HCT116 (cell line): Measurements from ENCODE around the gene CIZ1. TPM values are rescaled to one million over a fixed set of nuclear protein-coding genes. Genes with fewer than 3 reads are reported as not detected.
"Not testable (repeated sequence)": the region's sequence is repeated elsewhere in the genome, so short reads cannot be mapped to it uniquely, and the experiment has no call there.

ENCODE experiments used
- ATAC-seq: fragments of 200-7000 bp; cut with Tn5 transposase; 2 replicates; pipeline ENCODE4 v1.9.1; 2020; ENCODE audit warnings: mild to moderate bottlenecking, moderate library complexity
- BruUV-seq: library from RNA; stranded (reverse); fragments of 400-500 nt; replicated peaks from 2 replicates; lab custom pipeline; 2021; lab: Mats Ljungman, UMichigan
- CTCF ChIA-PET: fragments of 300-600 bp; sonication (Branson Sonifier 250); formaldehyde crosslinking; loops from one replicate; lab custom pipeline; 2021; ENCODE audit warnings: antibody characterized with exemption; lab: Charles Lee
- POLR2A ChIA-PET: fragments of 300-600, 350-600 bp; sonication (Branson Sonifier 250); formaldehyde crosslinking; loops from one replicate; lab custom pipeline; 2021; ENCODE audit warnings: antibody characterized with exemption; lab: Charles Lee
- RAD21 ChIA-PET, 2 experiments: fragments of 300-600 bp; sonication (Branson Sonifier 250); formaldehyde crosslinking; loops; one replicate each; lab custom pipeline; 2023; ENCODE audit warnings: low total read pairs in 2 of 2; ENCODE audit not compliant: uncharacterized antibody in 2 of 2, unreplicated experiment in 2 of 2, low non-redundant PET in 1 of 2; lab: Charles Lee
- DNase-seq: peaks from one replicate; pipeline ENCODE4 v3.0.0-alpha.2; 2010; ENCODE audit warnings: low read depth, low spot score
- H2AFZ ChIP-seq: fragments of 200-600 bp; shearing (Covaris generic), sonication (generic); 2 replicates; pipeline ENCODE4 v1.6.1; 2017; ENCODE audit warnings: low read depth, mixed run types, mixed read lengths, antibody characterized with exemption, low read length; ENCODE audit not compliant: poor library complexity, severe bottlenecking
- H3K27ac ChIP-seq: 2 replicates; pipeline ENCODE4 v1.5.1; 2012; ENCODE audit warnings: low read depth, low read length
- H3K27me3 ChIP-seq: fragments of 200-600 bp; sonication (generic); 2 replicates; pipeline ENCODE4 v1.6.1; 2016; ENCODE audit warnings: mixed run types, low read length, mixed read lengths; ENCODE audit not compliant: insufficient read depth
- H3K36me3 ChIP-seq, 2 experiments: fragments of 200-500 bp in 1 of 2; fragments of 200-600 bp in 1 of 2; sonication (Bioruptor generic) in 1 of 2; sonication (generic) in 1 of 2; 2 replicates each; pipeline versions ENCODE4 v1.5.1 to v1.6.1; 2014 to 2016; ENCODE audit warnings: low read length in 2 of 2, inconsistent platforms in 1 of 2, mixed read lengths in 1 of 2, mixed run types in 1 of 2; ENCODE audit not compliant: insufficient read depth in 2 of 2, control insufficient read depth in 1 of 2
- H3K4me1 ChIP-seq, 2 experiments: fragments of 200-600 bp in 1 of 2; sonication (generic) in 1 of 2; 2 replicates each; pipeline versions ENCODE4 v1.5.1 to v1.6.1; 2012 to 2017; ENCODE audit warnings: low read length in 2 of 2, inconsistent platforms in 1 of 2, mild to moderate bottlenecking in 1 of 2, mixed read lengths in 1 of 2, mixed run types in 1 of 2, moderate library complexity in 1 of 2; ENCODE audit not compliant: insufficient read depth in 2 of 2, control insufficient read depth in 1 of 2
- H3K4me2 ChIP-seq: fragments of 200-600 bp; sonication (generic); 2 replicates; pipeline ENCODE4 v1.6.1; 2017; ENCODE audit warnings: mixed run types, low read length, mixed read lengths
- H3K4me3 ChIP-seq, 2 experiments: fragments of 200-600 bp in 1 of 2; sonication (generic) in 1 of 2; replicated peaks in 1 of 2; 2 replicates each; pipeline ENCODE4 v1.5.1; 2011 to 2016; ENCODE audit warnings: low read length in 2 of 2, control low read depth in 1 of 2, low read depth in 1 of 2, mild to moderate bottlenecking in 1 of 2, mixed read lengths in 1 of 2, mixed run types in 1 of 2
- H3K79me2 ChIP-seq: fragments of 200-600 bp; sonication (generic); 2 replicates; pipeline ENCODE4 v1.6.1; 2017; ENCODE audit warnings: mild to moderate bottlenecking, mixed run types, low read length, moderate library complexity, mixed read lengths; ENCODE audit not compliant: insufficient read depth
- H3K9ac ChIP-seq: fragments of 200-600 bp; sonication (generic); 2 replicates; pipeline ENCODE4 v1.6.1; 2016; ENCODE audit warnings: low read length, mixed read lengths
- H3K9me2 ChIP-seq: fragments of 200-600 bp; sonication (generic), shearing (Covaris generic); 2 replicates; pipeline ENCODE4 v1.6.1; 2017; ENCODE audit warnings: mixed run types, mild to moderate bottlenecking, moderate library complexity; ENCODE audit not compliant: insufficient read depth
- H3K9me3 ChIP-seq, 2 experiments: fragments of 200-500 bp in 1 of 2; fragments of 200-600 bp in 1 of 2; sonication (Bioruptor generic) in 1 of 2; sonication (generic) in 1 of 2; 2 replicates each; pipeline ENCODE4 v1.6.1; 2014 to 2017; ENCODE audit warnings: low read length in 2 of 2, mixed read lengths in 2 of 2, inconsistent platforms in 1 of 2, low read depth in 1 of 2, mild to moderate bottlenecking in 1 of 2, mixed run types in 1 of 2, moderate library complexity in 1 of 2; ENCODE audit not compliant: control insufficient read depth in 1 of 2, insufficient read depth in 1 of 2
- H4K20me1 ChIP-seq: fragments of 200-600 bp; sonication (generic), shearing (Covaris generic); 2 replicates; pipeline ENCODE4 v1.6.1; 2017; ENCODE audit warnings: mixed run types, mild to moderate bottlenecking, moderate library complexity; ENCODE audit not compliant: insufficient read depth
- EGR1 ChIP-seq: IDR thresholded peaks from 2 replicates; pipeline ENCODE4 v1.6.1; 2012; ENCODE audit warnings: low read depth
- ELF1 ChIP-seq: IDR thresholded peaks from 2 replicates; pipeline ENCODE4 v1.6.1; 2012; ENCODE audit warnings: low read depth, borderline replicate concordance
- EZH2 ChIP-seq: fragments of 200-600 bp; sonication (generic); IDR thresholded peaks from 2 replicates; pipeline ENCODE4 v1.6.1; 2017; ENCODE audit warnings: antibody characterized with exemption, mixed run types
- JUND ChIP-seq: IDR thresholded peaks from 2 replicates; pipeline ENCODE4 v1.6.1; 2012
- POLR2AphosphoS5 ChIP-seq: IDR thresholded peaks from 2 replicates; pipeline ENCODE4 v1.6.1; 2011; ENCODE audit warnings: mild to moderate bottlenecking, low read depth, low read length, moderate library complexity
- RAD21 ChIP-seq: IDR thresholded peaks from 2 replicates; pipeline ENCODE4 v1.6.1; 2012; ENCODE audit warnings: low read depth, mild to moderate bottlenecking
- SIN3A ChIP-seq: IDR thresholded peaks from 2 replicates; pipeline ENCODE4 v1.6.1; 2012; ENCODE audit warnings: low read depth
- SP1 ChIP-seq: IDR thresholded peaks from 2 replicates; pipeline ENCODE4 v1.6.1; 2012; ENCODE audit warnings: low read depth
- TCF7L2 ChIP-seq: IDR thresholded peaks from 2 replicates; pipeline ENCODE4 v1.7.0; 2011; ENCODE audit warnings: borderline replicate concordance, inconsistent platforms; ENCODE audit not compliant: insufficient read depth, insufficient read length; ENCODE audit errors: extremely low read depth
- ZFX ChIP-seq: fragments of 450-650 bp; IDR thresholded peaks from 2 replicates; pipeline ENCODE4 v1.6.1; 2017
- intact Hi-C: fragments of 100-400 bp; cut with micrococcal nuclease; formaldehyde crosslinking; loops from 2 replicates; pipeline ENCODE4 v1.10.0; 2022
- total RNA-seq: library from RNA; stranded (reverse); gene quantifications from one replicate; pipeline ENCODE4 v1.2.1, GENCODE V29; 2021; ENCODE audit not compliant: unreplicated experiment
- TF ChIP-seq, protein P1 (sequence below): IDR thresholded peaks from 2 replicates; pipeline ENCODE4 v1.6.1; 2012; ENCODE audit warnings: low read depth
- TF ChIP-seq, protein P2 (sequence below): IDR thresholded peaks from 2 replicates; pipeline ENCODE4 v1.6.1; 2012
- TF ChIP-seq, protein P3 (sequence below): IDR thresholded peaks from 2 replicates; pipeline ENCODE4 v1.6.1; 2011; ENCODE audit warnings: mild to moderate bottlenecking, low read length, moderate library complexity; ENCODE audit not compliant: insufficient replicate concordance; ENCODE audit errors: extremely low read depth

Gene CIZ1
- total RNA-seq, 1 experiment from 2014 or later = 144 TPM

DNA sequence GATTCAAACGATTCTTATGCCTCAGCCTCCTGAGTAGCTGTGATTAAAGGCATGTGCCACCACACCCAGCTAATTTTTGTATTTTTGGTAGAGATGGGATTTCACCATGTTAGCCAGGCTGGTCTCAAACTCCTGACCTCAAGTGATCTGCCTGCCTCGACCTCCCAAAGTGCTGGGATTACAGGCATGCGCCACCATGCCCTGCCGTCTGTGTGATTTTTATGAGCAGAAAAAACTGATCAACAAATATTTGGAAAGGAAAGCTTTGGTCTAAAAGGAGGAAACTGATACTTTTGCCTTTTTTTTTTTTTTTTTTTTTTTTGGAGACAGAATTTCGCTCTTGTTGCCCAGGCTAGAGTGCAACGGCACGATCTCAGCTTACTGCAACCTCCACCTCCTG, 39.5 kb upstream of the CIZ1 start:
- not testable (repeated sequence) for BruUV-seq

DNA sequence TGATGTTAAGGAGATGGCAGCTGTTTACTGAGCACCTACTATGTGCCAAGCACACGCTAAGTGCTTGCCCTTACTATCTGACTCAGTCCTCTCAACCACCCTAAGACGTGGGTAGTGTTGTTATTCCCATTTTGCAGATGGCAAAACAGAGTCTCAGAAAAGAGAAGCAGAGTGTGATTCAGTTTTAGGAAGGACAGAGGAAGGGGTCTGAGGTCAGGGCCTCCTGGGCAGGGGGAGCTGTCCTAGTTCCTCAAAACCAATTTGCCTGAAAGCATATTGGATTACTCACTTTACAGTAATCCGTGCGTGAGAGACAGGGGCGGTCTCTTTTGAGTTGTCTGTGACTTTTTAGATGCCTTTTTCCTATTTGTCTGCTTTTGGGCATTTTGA, 35.0 kb upstream of the CIZ1 start:
- CTCF ChIA-PET = no interaction called here
- Histone ChIP-seq H3K9me3 (no peaks in the 10 kb centered on the region), H3K27me3 (no peaks in the 10 kb centered on the region), H3K4me1 (no peaks in the 10 kb centered on the region), H3K79me2 (no peaks in the 10 kb centered on the region), H2AFZ (no peak overlapping the region), H3K4me2 (no peak overlapping the region), H3K27ac (no peak overlapping the region), H3K9me2 (no peaks in the 10 kb centered on the region), H3K4me3 (no peak overlapping the region), H3K9ac (no peak overlapping the region), H4K20me1 (no peaks in the 10 kb centered on the region), H3K36me3 (no peaks in the 10 kb centered on the region)
- ATAC-seq = no peak
- TF ChIP-seq TCF7L2 (no peak), JUND (no peak), POLR2AphosphoS5 (no peak), EZH2 (no peak), EGR1 (no peak), SIN3A (no peak), ZFX (no peak), SP1 (no peak), RAD21 (no peak), ELF1 (no peak)
- TF ChIP-seq, protein P1, sequence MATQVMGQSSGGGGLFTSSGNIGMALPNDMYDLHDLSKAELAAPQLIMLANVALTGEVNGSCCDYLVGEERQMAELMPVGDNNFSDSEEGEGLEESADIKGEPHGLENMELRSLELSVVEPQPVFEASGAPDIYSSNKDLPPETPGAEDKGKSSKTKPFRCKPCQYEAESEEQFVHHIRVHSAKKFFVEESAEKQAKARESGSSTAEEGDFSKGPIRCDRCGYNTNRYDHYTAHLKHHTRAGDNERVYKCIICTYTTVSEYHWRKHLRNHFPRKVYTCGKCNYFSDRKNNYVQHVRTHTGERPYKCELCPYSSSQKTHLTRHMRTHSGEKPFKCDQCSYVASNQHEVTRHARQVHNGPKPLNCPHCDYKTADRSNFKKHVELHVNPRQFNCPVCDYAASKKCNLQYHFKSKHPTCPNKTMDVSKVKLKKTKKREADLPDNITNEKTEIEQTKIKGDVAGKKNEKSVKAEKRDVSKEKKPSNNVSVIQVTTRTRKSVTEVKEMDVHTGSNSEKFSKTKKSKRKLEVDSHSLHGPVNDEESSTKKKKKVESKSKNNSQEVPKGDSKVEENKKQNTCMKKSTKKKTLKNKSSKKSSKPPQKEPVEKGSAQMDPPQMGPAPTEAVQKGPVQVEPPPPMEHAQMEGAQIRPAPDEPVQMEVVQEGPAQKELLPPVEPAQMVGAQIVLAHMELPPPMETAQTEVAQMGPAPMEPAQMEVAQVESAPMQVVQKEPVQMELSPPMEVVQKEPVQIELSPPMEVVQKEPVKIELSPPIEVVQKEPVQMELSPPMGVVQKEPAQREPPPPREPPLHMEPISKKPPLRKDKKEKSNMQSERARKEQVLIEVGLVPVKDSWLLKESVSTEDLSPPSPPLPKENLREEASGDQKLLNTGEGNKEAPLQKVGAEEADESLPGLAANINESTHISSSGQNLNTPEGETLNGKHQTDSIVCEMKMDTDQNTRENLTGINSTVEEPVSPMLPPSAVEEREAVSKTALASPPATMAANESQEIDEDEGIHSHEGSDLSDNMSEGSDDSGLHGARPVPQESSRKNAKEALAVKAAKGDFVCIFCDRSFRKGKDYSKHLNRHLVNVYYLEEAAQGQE = no peak
- TF ChIP-seq, protein P2, sequence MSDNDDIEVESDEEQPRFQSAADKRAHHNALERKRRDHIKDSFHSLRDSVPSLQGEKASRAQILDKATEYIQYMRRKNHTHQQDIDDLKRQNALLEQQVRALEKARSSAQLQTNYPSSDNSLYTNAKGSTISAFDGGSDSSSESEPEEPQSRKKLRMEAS = no peak
- TF ChIP-seq, protein P3, sequence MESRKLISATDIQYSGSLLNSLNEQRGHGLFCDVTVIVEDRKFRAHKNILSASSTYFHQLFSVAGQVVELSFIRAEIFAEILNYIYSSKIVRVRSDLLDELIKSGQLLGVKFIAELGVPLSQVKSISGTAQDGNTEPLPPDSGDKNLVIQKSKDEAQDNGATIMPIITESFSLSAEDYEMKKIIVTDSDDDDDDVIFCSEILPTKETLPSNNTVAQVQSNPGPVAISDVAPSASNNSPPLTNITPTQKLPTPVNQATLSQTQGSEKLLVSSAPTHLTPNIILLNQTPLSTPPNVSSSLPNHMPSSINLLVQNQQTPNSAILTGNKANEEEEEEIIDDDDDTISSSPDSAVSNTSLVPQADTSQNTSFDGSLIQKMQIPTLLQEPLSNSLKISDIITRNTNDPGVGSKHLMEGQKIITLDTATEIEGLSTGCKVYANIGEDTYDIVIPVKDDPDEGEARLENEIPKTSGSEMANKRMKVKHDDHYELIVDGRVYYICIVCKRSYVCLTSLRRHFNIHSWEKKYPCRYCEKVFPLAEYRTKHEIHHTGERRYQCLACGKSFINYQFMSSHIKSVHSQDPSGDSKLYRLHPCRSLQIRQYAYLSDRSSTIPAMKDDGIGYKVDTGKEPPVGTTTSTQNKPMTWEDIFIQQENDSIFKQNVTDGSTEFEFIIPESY = no peak
- POLR2A ChIA-PET = no interaction called here
- DNase-seq = no peak
- intact Hi-C loops = no loop called here
- no TSS peak for BruUV-seq
- RAD21 ChIA-PET = no interaction called here

More for the DNA sequence above, 39.5 kb upstream of the CIZ1 start:
- H3K4me1 ChIP-seq, H3K79me2 ChIP-seq, ATAC-seq, H3K36me3 ChIP-seq, H3K27me3 ChIP-seq, H2AFZ ChIP-seq, intact Hi-C loops, H3K9me3 ChIP-seq, H3K4me3 ChIP-seq, H3K9ac ChIP-seq, H3K4me2 ChIP-seq, RAD21 ChIA-PET, CTCF ChIA-PET, H4K20me1 ChIP-seq, DNase-seq, H3K9me2 ChIP-seq, H3K27ac ChIP-seq: not testable (repeated sequence)
- POLR2A ChIA-PET = interaction anchor here (0.7 kb wide), 1 partner anchor 19 kb away, joined by 4 read pairs; no protein-coding TSS in a partner anchor
